Tibial nerve (tissue), 3 donors: ENCODE data around the gene SEL1L2.
A peak's percentile ranks its signal among the peaks of the same experiment; 100 is the strongest.

Source experiments
- POLR2A ChIP-seq, 2 donors: fragments of 450-650 bp; IDR thresholded peaks; one replicate each; pipeline ENCODE4 v1.6.1; 2017; ENCODE audit warnings: antibody characterized with exemption in 2 of 2, mild to moderate bottlenecking in 2 of 2, moderate library complexity in 2 of 2
- TF ChIP-seq, protein P1 (sequence below), 5 experiments: fragments of 200-600 bp in 3 of 5; fragments of 450-650 bp in 2 of 5; sonication (generic) in 3 of 5; IDR thresholded peaks; one replicate each; pipeline ENCODE4 v1.5.1; 2016 to 2019; ENCODE audit warnings: antibody characterized with exemption in 5 of 5, mild to moderate bottlenecking in 3 of 5, moderate library complexity in 2 of 5

GRCh38 chr20:13995086-13995665 lies 4.8 kb upstream of the SEL1L2 start, which contains the start of gene MACROD2:
- TF ChIP-seq, protein P1, sequence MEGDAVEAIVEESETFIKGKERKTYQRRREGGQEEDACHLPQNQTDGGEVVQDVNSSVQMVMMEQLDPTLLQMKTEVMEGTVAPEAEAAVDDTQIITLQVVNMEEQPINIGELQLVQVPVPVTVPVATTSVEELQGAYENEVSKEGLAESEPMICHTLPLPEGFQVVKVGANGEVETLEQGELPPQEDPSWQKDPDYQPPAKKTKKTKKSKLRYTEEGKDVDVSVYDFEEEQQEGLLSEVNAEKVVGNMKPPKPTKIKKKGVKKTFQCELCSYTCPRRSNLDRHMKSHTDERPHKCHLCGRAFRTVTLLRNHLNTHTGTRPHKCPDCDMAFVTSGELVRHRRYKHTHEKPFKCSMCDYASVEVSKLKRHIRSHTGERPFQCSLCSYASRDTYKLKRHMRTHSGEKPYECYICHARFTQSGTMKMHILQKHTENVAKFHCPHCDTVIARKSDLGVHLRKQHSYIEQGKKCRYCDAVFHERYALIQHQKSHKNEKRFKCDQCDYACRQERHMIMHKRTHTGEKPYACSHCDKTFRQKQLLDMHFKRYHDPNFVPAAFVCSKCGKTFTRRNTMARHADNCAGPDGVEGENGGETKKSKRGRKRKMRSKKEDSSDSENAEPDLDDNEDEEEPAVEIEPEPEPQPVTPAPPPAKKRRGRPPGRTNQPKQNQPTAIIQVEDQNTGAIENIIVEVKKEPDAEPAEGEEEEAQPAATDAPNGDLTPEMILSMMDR (IDR thresholded peaks at IDR 0.05): peak in 2 of 5 experiments; percentile 8 to 40
- peak; percentile 19 to 68 for TF ChIP-seq POLR2A (IDR thresholded peaks at IDR 0.05)
